AG04449 (cell line): ENCODE measurements around the gene IL15RA.

ENCODE experiments used
- CTCF ChIA-PET: fragments of 350-600 bp; formaldehyde crosslinking; extraction: SDS; loops from one replicate; lab custom pipeline; 2021; ENCODE audit warnings: antibody characterized with exemption; lab: Yijun Ruan, JAX
- POLR2A ChIA-PET: fragments of 400-600, 350-600 bp; formaldehyde crosslinking; extraction: SDS; loops from one replicate; lab custom pipeline; 2020; ENCODE audit warnings: antibody characterized with exemption, inconsistent platforms; lab: Yijun Ruan, JAX
- DNase-seq: peaks from one replicate; pipeline ENCODE4 v3.0.0-alpha.2; 2010; ENCODE audit warnings: low read depth, low spot score
- H3K4me3 ChIP-seq: 2 replicates; pipeline ENCODE4 v1.5.1; 2011; ENCODE audit warnings: low read depth, mild to moderate bottlenecking, control low read depth, low read length
- TF ChIP-seq, protein P1 (sequence below): IDR thresholded peaks from one replicate; pipeline ENCODE4 v1.5.1; 2011; ENCODE audit warnings: mild to moderate bottlenecking, moderate library complexity, low read length, control low read depth, inconsistent platforms; ENCODE audit not compliant: insufficient read depth; ENCODE audit errors: missing control alignments

Gene IL15RA

DNA sequence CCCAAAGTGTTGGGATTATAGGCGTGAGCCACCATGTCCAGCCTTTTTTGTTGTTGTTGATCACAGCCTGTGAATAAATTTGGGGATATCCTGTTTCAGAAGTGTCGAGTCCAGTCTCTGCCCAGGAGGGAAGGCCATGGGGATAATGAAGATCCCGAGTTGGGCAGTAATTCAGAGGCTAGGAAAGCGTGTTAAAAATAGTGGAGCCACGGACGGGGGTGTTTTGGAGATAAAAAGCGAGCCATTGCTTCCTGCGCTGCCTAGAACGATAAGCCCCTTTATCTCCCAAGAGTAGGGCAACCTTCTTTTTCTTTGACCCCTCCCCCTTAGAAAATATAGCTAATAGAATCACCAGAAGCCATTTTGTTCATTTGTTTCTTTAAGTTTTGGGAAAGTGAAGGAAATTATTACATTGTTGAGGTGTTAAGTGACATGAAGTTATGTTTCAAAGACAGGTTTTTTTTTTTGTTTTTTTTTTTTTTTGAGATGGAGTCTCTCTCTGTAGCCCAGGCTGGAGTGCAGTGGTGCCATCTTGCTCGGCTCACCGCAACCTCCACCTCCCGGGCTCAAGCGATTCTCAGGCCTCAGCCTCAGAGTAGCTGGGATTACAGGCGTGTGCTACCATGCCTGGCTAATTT, 43.3 kb downstream of the IL15RA start:
- TF ChIP-seq, protein P1, sequence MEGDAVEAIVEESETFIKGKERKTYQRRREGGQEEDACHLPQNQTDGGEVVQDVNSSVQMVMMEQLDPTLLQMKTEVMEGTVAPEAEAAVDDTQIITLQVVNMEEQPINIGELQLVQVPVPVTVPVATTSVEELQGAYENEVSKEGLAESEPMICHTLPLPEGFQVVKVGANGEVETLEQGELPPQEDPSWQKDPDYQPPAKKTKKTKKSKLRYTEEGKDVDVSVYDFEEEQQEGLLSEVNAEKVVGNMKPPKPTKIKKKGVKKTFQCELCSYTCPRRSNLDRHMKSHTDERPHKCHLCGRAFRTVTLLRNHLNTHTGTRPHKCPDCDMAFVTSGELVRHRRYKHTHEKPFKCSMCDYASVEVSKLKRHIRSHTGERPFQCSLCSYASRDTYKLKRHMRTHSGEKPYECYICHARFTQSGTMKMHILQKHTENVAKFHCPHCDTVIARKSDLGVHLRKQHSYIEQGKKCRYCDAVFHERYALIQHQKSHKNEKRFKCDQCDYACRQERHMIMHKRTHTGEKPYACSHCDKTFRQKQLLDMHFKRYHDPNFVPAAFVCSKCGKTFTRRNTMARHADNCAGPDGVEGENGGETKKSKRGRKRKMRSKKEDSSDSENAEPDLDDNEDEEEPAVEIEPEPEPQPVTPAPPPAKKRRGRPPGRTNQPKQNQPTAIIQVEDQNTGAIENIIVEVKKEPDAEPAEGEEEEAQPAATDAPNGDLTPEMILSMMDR: no peak
- DNase-seq: no peak
- H3K4me3 ChIP-seq: no peak overlapping the region
- POLR2A ChIA-PET: no interaction called here
- CTCF ChIA-PET: no interaction called here

DNA sequence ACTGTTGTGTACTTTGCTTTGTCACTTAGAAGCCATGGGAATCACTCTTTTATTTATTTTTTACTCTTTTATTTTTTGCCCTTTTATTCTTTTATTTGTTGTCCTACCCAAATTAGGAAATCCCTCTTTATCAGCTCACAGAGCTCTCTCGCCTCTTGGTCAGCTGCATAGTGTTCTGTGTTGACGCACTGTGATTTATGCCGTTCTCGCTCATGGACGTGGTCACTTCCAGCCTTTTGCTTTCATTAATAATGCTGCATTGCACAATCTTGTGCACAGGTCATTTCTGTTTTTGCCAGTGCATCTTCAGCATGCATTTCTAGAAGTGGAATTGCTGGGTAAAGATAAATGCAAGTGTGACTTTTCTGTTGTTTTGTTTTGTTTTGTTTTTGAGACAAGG, 45.0 kb downstream of the IL15RA start:
- no peak for DNase-seq
- no peak overlapping the region for H3K4me3 ChIP-seq
- TF ChIP-seq, protein P1: no peak
- CTCF ChIA-PET: interaction anchor here (1.3 kb wide), 1 partner anchor 469 kb away, joined by 4 read pairs; no protein-coding TSS in a partner anchor
- POLR2A ChIA-PET: no interaction called here

DNA sequence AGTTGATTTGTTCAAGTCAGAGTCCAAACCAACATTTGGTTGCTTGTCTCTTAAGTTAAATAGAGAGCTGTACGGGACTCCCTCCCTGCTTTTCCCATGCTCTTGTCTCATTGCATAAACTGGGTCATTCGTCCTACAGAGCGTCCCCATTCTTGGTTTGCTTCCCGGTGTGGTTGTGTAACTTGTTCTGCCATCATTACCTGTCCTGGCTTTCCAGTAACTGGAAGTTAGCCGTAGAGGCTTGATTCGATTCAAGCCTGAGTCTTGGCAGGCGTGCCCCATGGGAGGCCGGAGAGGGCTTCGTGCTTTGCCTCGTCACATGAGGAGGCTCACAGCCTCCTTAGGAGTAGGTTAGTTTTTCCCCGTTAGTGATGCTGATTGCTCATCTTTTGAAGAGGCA, 47.1 kb downstream of the IL15RA start:
- DNase-seq: no peak
- TF ChIP-seq, protein P1: no peak
- POLR2A ChIA-PET: no interaction called here
- no peak overlapping the region for H3K4me3 ChIP-seq
- CTCF ChIA-PET: no interaction called here

DNA sequence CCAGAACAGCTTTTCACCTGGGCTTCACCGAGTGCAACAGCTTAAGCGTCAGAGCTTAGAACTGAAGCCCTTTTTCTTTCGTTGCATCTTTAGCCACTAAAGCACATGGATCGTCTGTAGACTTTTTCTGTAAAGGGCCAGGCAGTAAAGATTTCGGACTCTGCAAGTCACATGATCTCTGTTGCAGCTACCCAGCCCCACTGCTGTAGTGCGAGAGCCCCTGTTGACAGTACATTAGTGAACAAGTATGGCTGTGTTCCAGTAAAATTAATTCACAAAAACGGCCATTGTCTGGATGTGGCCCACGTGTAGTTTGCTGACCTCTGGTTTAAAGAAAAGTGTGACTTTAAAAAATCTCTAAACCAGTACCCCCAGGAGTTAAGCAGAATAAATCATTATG, 47.9 kb downstream of the IL15RA start:
- CTCF ChIA-PET: interaction anchor here (0.7 kb wide), 1 partner anchor 50 kb away, joined by 3 read pairs; no protein-coding TSS in a partner anchor
- POLR2A ChIA-PET: no interaction called here
- TF ChIP-seq, protein P1: no peak

DNA sequence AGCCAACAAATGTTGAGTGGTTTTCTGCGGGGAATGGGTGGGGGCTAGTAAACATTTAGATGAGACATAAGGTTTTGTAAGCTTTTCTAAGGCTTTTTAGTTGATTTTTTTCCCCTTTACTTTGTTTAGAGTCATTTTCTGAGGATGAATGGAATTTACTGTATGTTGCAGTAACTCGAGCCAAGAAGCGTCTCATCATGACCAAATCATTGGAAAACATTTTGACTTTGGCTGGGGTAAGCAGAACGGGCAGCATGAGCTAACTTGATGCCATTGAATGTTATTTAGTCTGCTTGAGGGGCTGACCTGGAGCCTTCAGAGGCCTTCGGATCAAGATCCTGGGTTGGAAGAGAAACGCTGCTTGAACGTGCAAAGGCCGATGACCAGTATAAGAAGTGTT, 50.0 kb downstream of the IL15RA start:
- POLR2A ChIA-PET: interaction anchor here (0.5 kb wide), 1 partner anchor 15 kb away, joined by 3 read pairs; no protein-coding TSS in a partner anchor
- TF ChIP-seq, protein P1: no peak

More for the DNA sequence above, 47.9 kb downstream of the IL15RA start:
- no peak for DNase-seq
- H3K4me3 ChIP-seq: no peak overlapping the region

DNA sequence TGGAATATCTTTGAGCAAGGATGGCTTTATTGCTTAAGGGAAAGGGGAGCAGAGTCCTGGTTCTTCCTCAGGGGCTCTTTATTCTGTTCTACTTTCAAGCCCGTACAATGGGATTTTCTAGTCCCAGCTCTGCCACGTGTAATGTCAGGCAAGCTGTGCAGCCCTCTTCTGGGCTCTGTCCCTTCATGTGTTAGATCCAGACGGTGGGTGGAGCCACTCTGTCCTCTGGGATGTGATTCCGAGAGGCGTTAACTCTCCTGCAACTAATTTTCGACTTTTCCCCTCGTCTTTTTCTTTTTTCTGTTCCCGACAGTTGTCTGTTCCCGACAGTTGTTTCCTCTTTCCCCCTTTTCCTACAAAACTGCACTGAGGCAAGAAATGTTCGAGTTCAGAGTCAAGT, 52.5 kb downstream of the IL15RA start:
- no peak overlapping the region for H3K4me3 ChIP-seq
- no peak for DNase-seq
- POLR2A ChIA-PET: no interaction called here
- CTCF ChIA-PET: no interaction called here
- TF ChIP-seq, protein P1: no peak

More for the DNA sequence above, 50.0 kb downstream of the IL15RA start:
- CTCF ChIA-PET: interaction anchor here (1.0 to 1.6 kb wide), 3 partner anchors 86 to 474 kb away, joined by 3 to 4 read pairs (median 4); no protein-coding TSS in a partner anchor
- H3K4me3 ChIP-seq: no peak overlapping the region
- peak; percentile 61 for DNase-seq
